ENCODE measurements around the gene CCSER1.

DNA sequence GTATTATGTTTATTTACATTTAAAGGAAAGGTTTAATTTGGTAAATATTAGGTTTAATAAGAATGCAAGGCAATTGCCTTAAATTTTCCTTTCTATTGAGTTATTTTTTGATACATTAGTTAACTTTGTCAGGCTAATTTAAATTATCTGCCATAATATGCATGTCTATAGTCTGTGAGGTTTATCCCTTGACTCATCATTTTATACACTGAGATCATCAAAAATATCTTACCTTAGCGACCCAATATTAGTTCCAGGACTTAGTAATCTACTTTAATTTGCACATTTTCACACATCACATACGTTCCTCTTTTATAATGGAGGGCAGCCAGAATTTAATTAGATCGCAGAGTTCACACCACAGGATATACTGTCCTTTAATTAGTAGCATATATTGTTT lies 1177.1 kb downstream of the CCSER1 start:
- TF ChIP-seq CTCF (IDR thresholded peaks at IDR 0.05) (no peak), POLR2A (IDR thresholded peaks at IDR 0.05) (no peak)
